ENCODE results near the gene TTLL12.

- TF ChIP-seq CTCF (IDR thresholded peaks at IDR 0.05; ENCODE audit: low read length) (no peak), EZH2 (IDR thresholded peaks at IDR 0.05; ENCODE audit: borderline replicate concordance, low read length) (no peak)
Measured at GRCh38 chr22:43154887-43155536, 31.9 kb downstream of the TTLL12 start.

Measured in OCI-LY1 (cell line).